Measurements from ENCODE around the gene EIF4A3.

The EIF4A3 gene

DNA sequence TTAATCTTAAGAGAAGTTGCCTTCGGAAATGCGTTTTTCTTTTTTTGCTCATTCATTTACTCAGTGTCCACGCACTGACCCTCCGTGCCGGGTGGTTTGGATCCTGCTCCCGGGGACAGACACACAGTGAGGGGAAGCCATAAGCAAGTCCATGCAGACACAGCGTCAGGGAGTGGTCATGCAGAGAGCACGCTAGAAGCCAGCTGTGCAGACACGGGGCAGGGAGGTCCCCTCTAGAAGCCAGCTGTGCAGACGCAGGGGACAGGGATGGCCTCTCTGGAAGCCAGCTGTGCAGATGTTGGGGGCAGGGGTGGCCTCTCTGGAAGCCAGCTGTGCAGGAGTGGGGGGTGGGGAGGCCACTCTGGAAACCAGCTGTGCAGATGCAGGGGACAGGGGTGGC is 40.8 kb downstream of the EIF4A3 start:
- H3K4me1 ChIP-seq (ENCODE audit: control insufficient read depth, low read depth, low read length) = no peaks in the 10 kb centered on the region
- H3K79me2 ChIP-seq (ENCODE audit: control insufficient read depth, insufficient read depth, low read length) = no peaks in the 10 kb centered on the region
- H3K4ac ChIP-seq (ENCODE audit: low read depth, low read length) = no peak overlapping the region
- no peaks in the 10 kb centered on the region for H3K79me1 ChIP-seq (ENCODE audit: low read length)
- H4K8ac ChIP-seq (ENCODE audit: low read depth, low read length) = no peak overlapping the region
- H3K27me3 ChIP-seq (ENCODE audit: insufficient read depth, low read length, poor library complexity) = no peaks in the 10 kb centered on the region
- no peak overlapping the region for H3K4me2 ChIP-seq (ENCODE audit: low read length)
- H2BK5ac ChIP-seq (ENCODE audit: low read length) = no peak overlapping the region
- no peaks in the 10 kb centered on the region for H3K36me3 ChIP-seq (ENCODE audit: control insufficient read depth, insufficient read depth, low read length)
- no peak overlapping the region for H4K5ac ChIP-seq (ENCODE audit: low read length)
- no peak overlapping the region for H2BK15ac ChIP-seq (replicated peaks; ENCODE audit: low read depth)
- no peak overlapping the region for H2BK120ac ChIP-seq (ENCODE audit: low read depth, low read length)
- no peak overlapping the region for H3K56ac ChIP-seq (ENCODE audit: low read length)
- H2AK5ac ChIP-seq (ENCODE audit: low read length) = no peak overlapping the region
- H3K23ac ChIP-seq (ENCODE audit: low read length) = no peak overlapping the region
- H3K9ac ChIP-seq (ENCODE audit: low read length) = no peak overlapping the region
- H3K18ac ChIP-seq (ENCODE audit: low read length) = no peak overlapping the region
- no CpG with 5 or more reads among the region's 10 CpGs for WGBS (ENCODE audit: extremely low coverage, insufficient coverage, low lambda C conversion rate)
- H3K4me3 ChIP-seq (ENCODE audit: low read length) = no peak overlapping the region
- DNase-seq = no peak
- H3K27ac ChIP-seq (ENCODE audit: low read depth, low read length) = no peak overlapping the region

DNA sequence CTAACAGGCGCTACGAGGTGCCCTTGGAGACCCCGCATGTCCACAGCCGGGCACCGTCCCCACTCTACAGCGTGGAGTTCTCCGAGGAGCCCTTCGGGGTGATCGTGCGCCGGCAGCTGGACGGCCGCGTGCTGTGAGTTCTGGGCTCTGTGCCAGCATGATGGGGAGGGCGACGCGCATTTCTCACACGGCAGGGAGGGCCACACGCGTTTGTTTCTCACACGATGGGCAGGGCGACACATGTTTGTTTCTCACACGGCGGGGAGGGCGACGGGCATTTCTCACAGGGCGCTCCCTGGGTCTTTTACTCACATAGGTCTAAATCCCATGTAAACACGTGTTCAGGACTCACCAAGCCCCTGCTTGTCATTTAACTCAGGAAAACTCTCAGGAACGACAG is 41.2 kb downstream of the EIF4A3 start:
- WGBS (ENCODE audit: extremely low coverage, insufficient coverage, low lambda C conversion rate) = no CpG with 5 or more reads among the region's 29 CpGs

DNA sequence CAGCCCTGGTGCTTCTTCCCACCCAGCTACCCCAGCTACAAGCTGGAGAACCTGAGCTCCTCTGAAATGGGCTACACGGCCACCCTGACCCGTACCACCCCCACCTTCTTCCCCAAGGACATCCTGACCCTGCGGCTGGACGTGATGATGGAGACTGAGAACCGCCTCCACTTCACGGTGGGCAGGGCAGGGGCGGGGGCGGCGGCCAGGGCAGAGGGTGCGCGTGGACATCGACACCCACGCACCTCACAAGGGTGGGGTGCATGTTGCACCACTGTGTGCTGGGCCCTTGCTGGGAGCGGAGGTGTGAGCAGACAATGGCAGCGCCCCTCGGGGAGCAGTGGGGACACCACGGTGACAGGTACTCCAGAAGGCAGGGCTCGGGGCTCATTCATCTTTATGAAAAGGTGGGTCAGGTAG is 42.0 kb downstream of the EIF4A3 start:
- Histone ChIP-seq H3K36me3 (ENCODE audit: control insufficient read depth, insufficient read depth, low read length) (no peaks in the 10 kb centered on the region), H3K4me1 (ENCODE audit: control insufficient read depth, low read depth, low read length) (no peaks in the 10 kb centered on the region), H3K56ac (ENCODE audit: low read length) (no peak overlapping the region), H4K8ac (ENCODE audit: low read depth, low read length) (no peak overlapping the region), H2BK5ac (ENCODE audit: low read length) (no peak overlapping the region), H2BK15ac (replicated peaks; ENCODE audit: low read depth) (no peak overlapping the region), H3K23ac (ENCODE audit: low read length) (no peak overlapping the region), H2BK120ac (ENCODE audit: low read depth, low read length) (no peak overlapping the region), H3K79me2 (ENCODE audit: control insufficient read depth, insufficient read depth, low read length) (no peaks in the 10 kb centered on the region), H3K27ac (ENCODE audit: low read depth, low read length) (no peak overlapping the region), H3K18ac (ENCODE audit: low read length) (no peak overlapping the region), H3K4me2 (ENCODE audit: low read length) (no peak overlapping the region), H2AK5ac (ENCODE audit: low read length) (no peak overlapping the region), H3K4ac (ENCODE audit: low read depth, low read length) (no peak overlapping the region), H3K4me3 (ENCODE audit: low read length) (no peak overlapping the region), H3K9ac (ENCODE audit: low read length) (no peak overlapping the region), H3K79me1 (ENCODE audit: low read length) (no peaks in the 10 kb centered on the region), H3K27me3 (ENCODE audit: insufficient read depth, low read length, poor library complexity) (no peaks in the 10 kb centered on the region), H4K5ac (ENCODE audit: low read length) (no peak overlapping the region)
- DNase-seq = no peak
- WGBS (ENCODE audit: extremely low coverage, insufficient coverage, low lambda C conversion rate) = no CpG with 5 or more reads among the region's 18 CpGs

More for the DNA sequence above, 41.2 kb downstream of the EIF4A3 start:
- H3K23ac ChIP-seq (ENCODE audit: low read length) = no peak overlapping the region
- no peak overlapping the region for H3K56ac ChIP-seq (ENCODE audit: low read length)
- H3K4me3 ChIP-seq (ENCODE audit: low read length) = no peak overlapping the region
- no peak overlapping the region for H4K5ac ChIP-seq (ENCODE audit: low read length)
- no peak overlapping the region for H3K18ac ChIP-seq (ENCODE audit: low read length)
- H2AK5ac ChIP-seq (ENCODE audit: low read length) = no peak overlapping the region
- H3K9ac ChIP-seq (ENCODE audit: low read length) = no peak overlapping the region
- no peak overlapping the region for H2BK15ac ChIP-seq (replicated peaks; ENCODE audit: low read depth)
- H3K27ac ChIP-seq (ENCODE audit: low read depth, low read length) = no peak overlapping the region
- H3K4me1 ChIP-seq (ENCODE audit: control insufficient read depth, low read depth, low read length) = no peaks in the 10 kb centered on the region
- no peaks in the 10 kb centered on the region for H3K36me3 ChIP-seq (ENCODE audit: control insufficient read depth, insufficient read depth, low read length)
- DNase-seq = no peak
- H3K27me3 ChIP-seq (ENCODE audit: insufficient read depth, low read length, poor library complexity) = no peaks in the 10 kb centered on the region
- H3K79me1 ChIP-seq (ENCODE audit: low read length) = no peaks in the 10 kb centered on the region
- H2BK120ac ChIP-seq (ENCODE audit: low read depth, low read length) = no peak overlapping the region
- H3K4me2 ChIP-seq (ENCODE audit: low read length) = no peak overlapping the region
- no peak overlapping the region for H3K4ac ChIP-seq (ENCODE audit: low read depth, low read length)
- no peak overlapping the region for H2BK5ac ChIP-seq (ENCODE audit: low read length)
- H3K79me2 ChIP-seq (ENCODE audit: control insufficient read depth, insufficient read depth, low read length) = no peaks in the 10 kb centered on the region
- no peak overlapping the region for H4K8ac ChIP-seq (ENCODE audit: low read depth, low read length)

DNA sequence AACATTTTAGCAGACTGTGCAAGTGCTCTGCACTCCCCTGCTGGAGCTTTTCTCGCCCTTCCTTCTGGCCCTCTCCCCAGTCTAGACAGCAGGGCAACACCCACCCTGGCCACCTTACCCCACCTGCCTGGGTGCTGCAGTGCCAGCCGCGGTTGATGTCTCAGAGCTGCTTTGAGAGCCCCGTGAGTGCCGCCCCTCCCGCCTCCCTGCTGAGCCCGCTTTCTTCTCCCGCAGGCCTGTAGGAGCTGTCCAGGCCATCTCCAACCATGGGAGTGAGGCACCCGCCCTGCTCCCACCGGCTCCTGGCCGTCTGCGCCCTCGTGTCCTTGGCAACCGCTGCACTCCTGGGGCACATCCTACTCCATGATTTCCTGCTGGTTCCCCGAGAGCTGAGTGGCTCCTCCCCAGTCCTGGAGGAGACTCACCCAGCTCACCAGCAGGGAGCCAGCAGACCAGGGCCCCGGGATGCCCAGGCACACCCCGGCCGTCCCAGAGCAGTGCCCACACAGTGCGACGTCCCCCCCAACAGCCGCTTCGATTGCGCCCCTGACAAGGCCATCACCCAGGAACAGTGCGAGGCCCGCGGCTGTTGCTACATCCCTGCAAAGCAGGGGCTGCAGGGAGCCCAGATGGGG is 42.5 kb downstream of the EIF4A3 start:
- no peak overlapping the region for H3K4me2 ChIP-seq (ENCODE audit: low read length)
- H3K79me1 ChIP-seq (ENCODE audit: low read length) = no peaks in the 10 kb centered on the region
- H3K56ac ChIP-seq (ENCODE audit: low read length) = no peak overlapping the region
- H3K18ac ChIP-seq (ENCODE audit: low read length) = no peak overlapping the region
- H3K36me3 ChIP-seq (ENCODE audit: control insufficient read depth, insufficient read depth, low read length) = no peaks in the 10 kb centered on the region
- no peak overlapping the region for H2BK5ac ChIP-seq (ENCODE audit: low read length)
- no peak overlapping the region for H3K4ac ChIP-seq (ENCODE audit: low read depth, low read length)
- no peak overlapping the region for H2BK15ac ChIP-seq (replicated peaks; ENCODE audit: low read depth)
- H3K27me3 ChIP-seq (ENCODE audit: insufficient read depth, low read length, poor library complexity) = no peaks in the 10 kb centered on the region
- no peak overlapping the region for H2AK5ac ChIP-seq (ENCODE audit: low read length)
- H2BK120ac ChIP-seq (ENCODE audit: low read depth, low read length) = no peak overlapping the region
- no CpG with 5 or more reads among the region's 26 CpGs for WGBS (ENCODE audit: extremely low coverage, insufficient coverage, low lambda C conversion rate)
- H4K8ac ChIP-seq (ENCODE audit: low read depth, low read length) = no peak overlapping the region
- H3K23ac ChIP-seq (ENCODE audit: low read length) = no peak overlapping the region
- no peak overlapping the region for H3K4me3 ChIP-seq (ENCODE audit: low read length)
- no peak overlapping the region for H3K9ac ChIP-seq (ENCODE audit: low read length)
- H3K27ac ChIP-seq (ENCODE audit: low read depth, low read length) = no peak overlapping the region
- peak; percentile 31 for DNase-seq
- no peaks in the 10 kb centered on the region for H3K79me2 ChIP-seq (ENCODE audit: control insufficient read depth, insufficient read depth, low read length)
- no peaks in the 10 kb centered on the region for H3K4me1 ChIP-seq (ENCODE audit: control insufficient read depth, low read depth, low read length)
- no peak overlapping the region for H4K5ac ChIP-seq (ENCODE audit: low read length)

DNA sequence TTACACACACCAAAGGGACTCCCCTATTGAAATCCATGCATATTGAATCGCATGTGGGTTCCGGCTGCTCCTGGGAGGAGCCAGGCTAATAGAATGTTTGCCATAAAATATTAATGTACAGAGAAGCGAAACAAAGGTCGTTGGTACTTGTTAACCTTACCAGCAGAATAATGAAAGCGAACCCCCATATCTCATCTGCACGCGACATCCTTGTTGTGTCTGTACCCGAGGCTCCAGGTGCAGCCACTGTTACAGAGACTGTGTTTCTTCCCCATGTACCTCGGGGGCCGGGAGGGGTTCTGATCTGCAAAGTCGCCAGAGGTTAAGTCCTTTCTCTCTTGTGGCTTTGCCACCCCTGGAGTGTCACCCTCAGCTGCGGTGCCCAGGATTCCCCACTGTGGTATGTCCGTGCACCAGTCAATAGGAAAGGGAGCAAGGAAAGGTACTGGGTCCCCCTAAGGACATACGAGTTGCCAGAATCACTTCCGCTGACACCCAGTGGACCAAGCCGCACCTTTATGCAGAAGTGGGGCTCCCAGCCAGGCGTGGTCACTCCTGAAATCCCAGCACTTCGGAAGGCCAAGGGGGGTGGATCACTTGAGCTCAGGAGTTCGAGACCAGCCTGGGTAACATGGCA is 43.4 kb downstream of the EIF4A3 start:
- H3K79me2 ChIP-seq (ENCODE audit: control insufficient read depth, insufficient read depth, low read length) = no peaks in the 10 kb centered on the region
- no peak overlapping the region for H3K23ac ChIP-seq (ENCODE audit: low read length)
- H3K4me2 ChIP-seq (ENCODE audit: low read length) = no peak overlapping the region
- no peak overlapping the region for H2BK120ac ChIP-seq (ENCODE audit: low read depth, low read length)
- H3K18ac ChIP-seq (ENCODE audit: low read length) = no peak overlapping the region
- no peak overlapping the region for H3K4ac ChIP-seq (ENCODE audit: low read depth, low read length)
- no peak overlapping the region for H4K5ac ChIP-seq (ENCODE audit: low read length)
- H2AK5ac ChIP-seq (ENCODE audit: low read length) = no peak overlapping the region
- H3K4me1 ChIP-seq (ENCODE audit: control insufficient read depth, low read depth, low read length) = no peaks in the 10 kb centered on the region
- no peak overlapping the region for H3K9ac ChIP-seq (ENCODE audit: low read length)
- no peak overlapping the region for H2BK15ac ChIP-seq (replicated peaks; ENCODE audit: low read depth)
- no CpG with 5 or more reads among the region's 19 CpGs for WGBS (ENCODE audit: extremely low coverage, insufficient coverage, low lambda C conversion rate)
- DNase-seq = no peak
- H3K4me3 ChIP-seq (ENCODE audit: low read length) = no peak overlapping the region
- H3K36me3 ChIP-seq (ENCODE audit: control insufficient read depth, insufficient read depth, low read length) = no peaks in the 10 kb centered on the region
- no peaks in the 10 kb centered on the region for H3K79me1 ChIP-seq (ENCODE audit: low read length)
- no peak overlapping the region for H2BK5ac ChIP-seq (ENCODE audit: low read length)
- no peak overlapping the region for H3K27ac ChIP-seq (ENCODE audit: low read depth, low read length)
- no peak overlapping the region for H4K8ac ChIP-seq (ENCODE audit: low read depth, low read length)
- H3K56ac ChIP-seq (ENCODE audit: low read length) = no peak overlapping the region
- no peaks in the 10 kb centered on the region for H3K27me3 ChIP-seq (ENCODE audit: insufficient read depth, low read length, poor library complexity)

All from mesendoderm (in vitro differentiated cells).